Measurements from ENCODE around the gene PIGZ. TPM values are rescaled to one million over a fixed set of nuclear protein-coding genes. Genes with fewer than 3 reads are reported as not detected.

PIGZ gene
- total RNA-seq, 4 donors from 2014 or later = 0.29 to 21.5 (median 2.3) TPM

GRCh38 chr3:196969660-196970546, 1.3 kb upstream of the PIGZ start:
- Histone ChIP-seq H3K9me3 (no peaks in the 10 kb centered on the region), H3K4me3 (peak overlapping the region; percentile 49 to 53), H3K27ac (peak overlapping the region; percentile 11 to 67), H3K27me3 (no peaks in the 10 kb centered on the region), H3K4me1 (peaks cover 0 to 3% of the 10 kb centered on the region in 2 donors), H3K36me3 (no peaks in the 10 kb centered on the region)
- intact Hi-C loops (cut with DNase I; ENCODE audit: low total_unique reads) = loop anchor here (10.0 kb wide), 1 partner anchor 125 kb away; no protein-coding TSS in a partner anchor
- peak in 1 of 2 donors; percentile 37 for TF ChIP-seq POLR2A (IDR thresholded peaks at IDR 0.05)
- peak; percentile 56 to 94 (median 93) for TF ChIP-seq CTCF (IDR thresholded peaks at IDR 0.05)
- DNase-seq = peak in 1 of 2 donors; percentile 61

DNA sequence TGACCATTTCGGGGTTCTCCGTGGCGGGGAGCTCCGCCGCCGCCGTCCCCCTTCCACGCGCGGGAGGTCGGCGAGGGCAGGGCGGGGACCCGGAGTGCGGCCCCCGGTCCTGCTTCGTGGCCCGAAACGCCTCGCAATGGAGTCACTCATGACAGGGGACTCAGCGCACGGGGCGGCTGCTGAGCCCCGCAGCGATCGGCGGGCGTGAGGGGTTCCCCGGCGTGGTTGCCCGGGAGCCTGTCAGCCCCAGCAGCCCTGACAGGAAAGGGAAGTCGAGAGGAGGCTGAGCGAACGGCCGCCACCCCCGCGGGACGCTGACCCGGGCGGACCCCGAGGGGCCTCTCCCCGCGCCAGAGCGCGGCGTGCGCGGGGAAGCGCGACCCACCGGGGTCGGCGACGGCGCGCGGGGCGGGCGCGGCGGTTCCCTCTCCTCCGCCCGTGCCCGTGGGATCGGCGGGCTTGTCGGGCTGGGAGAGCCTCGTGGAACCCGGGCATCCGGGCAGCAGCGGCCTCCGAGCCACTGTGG, 564 bp upstream of the PIGZ start:
- Histone ChIP-seq H3K4me3 (peak overlapping the region; percentile 49 to 53), H3K4me1 (peaks cover 0 to 3% of the 10 kb centered on the region in 2 donors), H3K27ac (peak overlapping the region; percentile 11 to 67), H3K9me3 (no peaks in the 10 kb centered on the region), H3K27me3 (no peaks in the 10 kb centered on the region), H3K36me3 (no peaks in the 10 kb centered on the region)
- TF ChIP-seq POLR2A (IDR thresholded peaks at IDR 0.05) (no peak), CTCF (IDR thresholded peaks at IDR 0.05) (no peak)
- intact Hi-C loops (cut with DNase I; ENCODE audit: low total_unique reads) = no loop called here
- DNase-seq = no peak

DNA sequence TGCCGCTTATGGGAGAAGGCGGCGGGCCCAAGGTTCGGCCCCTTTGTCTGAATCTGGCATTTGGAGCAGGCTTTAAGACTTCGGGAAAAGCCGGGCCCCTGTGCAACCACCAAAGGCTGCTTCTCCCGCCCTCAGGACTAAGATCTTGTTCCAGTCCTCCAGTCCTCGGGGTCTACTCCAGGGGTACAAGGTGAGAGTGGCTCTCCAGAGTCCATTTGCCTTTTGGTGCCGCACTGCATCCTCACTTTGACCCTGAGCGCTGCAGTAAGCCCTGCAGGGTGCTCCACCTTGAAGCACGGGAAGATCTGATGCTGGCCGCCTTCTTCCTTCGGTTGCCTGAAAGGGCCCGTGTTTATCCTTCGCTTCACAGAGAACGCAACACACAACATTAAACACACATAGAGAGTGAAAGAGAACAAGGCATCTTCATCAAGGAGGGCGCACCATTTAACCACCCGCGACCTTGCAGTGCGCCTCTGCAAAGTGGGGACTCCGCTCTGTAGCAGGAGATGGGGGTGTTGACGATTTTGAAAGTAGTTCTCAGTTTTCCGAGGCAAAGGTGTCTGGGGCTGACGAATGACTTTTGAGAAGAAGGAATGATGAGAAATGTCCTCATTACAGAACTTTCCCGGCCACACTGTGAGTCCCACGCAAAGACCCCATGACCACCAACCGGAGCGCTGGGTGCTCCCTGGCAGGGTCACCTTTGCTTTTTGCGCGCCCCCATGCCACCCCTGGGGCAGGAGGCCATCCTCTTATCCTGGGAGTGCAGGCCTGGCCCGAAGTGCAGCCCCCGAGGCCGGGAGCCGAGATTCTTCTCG, 1.0 kb downstream of the PIGZ start:
- no peak overlapping the region for H3K27ac ChIP-seq
- peak overlapping the region; percentile 49 to 53 for H3K4me3 ChIP-seq
- TF ChIP-seq CTCF (IDR thresholded peaks at IDR 0.05) (no peak), POLR2A (IDR thresholded peaks at IDR 0.05) (no peak)
- no peak for DNase-seq
- no peaks in the 10 kb centered on the region for H3K9me3 ChIP-seq
- no peaks in the 10 kb centered on the region for H3K36me3 ChIP-seq
- H3K4me1 ChIP-seq = peaks cover 0 to 3% of the 10 kb centered on the region in 2 donors
- H3K27me3 ChIP-seq = no peaks in the 10 kb centered on the region
- intact Hi-C loops (cut with DNase I; ENCODE audit: low total_unique reads) = no loop called here

DNA sequence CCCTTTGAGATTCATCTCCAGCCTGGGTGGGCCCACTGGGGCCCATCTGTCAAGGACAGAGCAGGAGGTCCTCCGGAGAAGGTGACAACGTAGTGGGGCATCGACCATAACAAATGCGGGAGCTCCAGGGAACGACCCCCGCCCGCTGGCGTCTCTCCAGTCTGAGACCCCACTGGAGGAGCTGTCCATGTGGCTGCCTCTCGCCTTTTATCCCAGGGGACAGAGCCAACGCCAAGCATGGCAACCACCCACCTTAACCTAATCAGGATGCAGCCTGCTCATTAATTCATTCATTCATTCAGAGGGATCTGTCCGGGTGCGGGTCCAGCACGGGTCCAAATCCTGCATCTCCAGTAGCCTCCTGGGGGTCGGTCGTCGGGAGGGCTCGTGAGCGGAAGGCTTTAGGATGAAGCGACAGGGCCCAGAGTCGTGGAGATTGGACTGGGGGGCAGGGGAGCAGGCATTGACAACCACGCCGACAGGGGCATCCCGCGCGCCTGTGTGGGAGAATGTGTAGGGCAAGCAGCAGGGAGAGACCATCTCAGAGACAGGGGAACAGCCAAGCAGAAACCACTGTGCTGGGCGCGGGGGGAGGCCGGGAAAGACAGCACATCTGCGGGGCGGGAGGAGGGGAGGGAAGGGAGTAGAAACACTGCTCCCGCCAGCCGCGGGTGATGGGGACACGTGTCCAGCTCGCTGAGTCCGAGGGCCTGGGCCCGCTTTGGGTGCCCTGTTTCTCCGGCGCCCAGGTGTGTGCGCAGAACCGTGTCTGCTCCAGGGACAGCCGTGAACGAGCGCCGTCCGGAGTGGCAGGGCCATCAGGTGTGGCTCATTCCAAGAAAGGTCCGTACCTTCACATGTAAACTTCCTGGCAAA, 1.9 kb downstream of the PIGZ start:
- TF ChIP-seq POLR2A (IDR thresholded peaks at IDR 0.05) = no peak
- no peak for TF ChIP-seq CTCF (IDR thresholded peaks at IDR 0.05)
- Histone ChIP-seq H3K4me3 (no peak overlapping the region), H3K27ac (no peak overlapping the region), H3K36me3 (no peaks in the 10 kb centered on the region), H3K4me1 (peaks cover 0 to 3% of the 10 kb centered on the region in 2 donors), H3K9me3 (no peaks in the 10 kb centered on the region), H3K27me3 (no peaks in the 10 kb centered on the region)
- intact Hi-C loops (cut with DNase I; ENCODE audit: low total_unique reads) = no loop called here
- DNase-seq = no peak

Data from uterus (tissue), 4 donors.